CMK (cell line): Measurements from ENCODE around the gene KLRC4.
"Not testable (repeated sequence)": the region's sequence is repeated elsewhere in the genome, so short reads cannot be mapped to it uniquely, and the experiment has no call there.

Source experiments
- DNase-seq: peaks from one replicate; pipeline ENCODE4 v3.0.0-alpha.2; 2010; ENCODE audit warnings: low read depth

Gene KLRC4

GRCh38 chr12:10368206-10369171 is 41.1 kb downstream of the KLRC4 start:
- no peak for DNase-seq

- not testable (repeated sequence) for DNase-seq
Measured at GRCh38 chr12:10367714-10368113, 41.8 kb downstream of the KLRC4 start.

GRCh38 chr12:10366875-10367274 is 42.7 kb downstream of the KLRC4 start:
- DNase-seq = no peak

- DNase-seq = no peak
Measured at GRCh38 chr12:10365696-10366405, 43.7 kb downstream of the KLRC4 start.

- DNase-seq = no peak
Measured at GRCh38 chr12:10364815-10365622, 44.5 kb downstream of the KLRC4 start.

GRCh38 chr12:10363914-10364814 is 45.4 kb downstream of the KLRC4 start:
- no peak for DNase-seq

- no peak for DNase-seq
Measured at GRCh38 chr12:10363658-10363913, 46.0 kb downstream of the KLRC4 start.

- no peak for DNase-seq
Measured at GRCh38 chr12:10362828-10363657, 46.5 kb downstream of the KLRC4 start.

GRCh38 chr12:10362325-10362724 is 47.2 kb downstream of the KLRC4 start:
- DNase-seq = no peak

- no peak for DNase-seq
Measured at GRCh38 chr12:10361622-10362021, 47.9 kb downstream of the KLRC4 start.

- no peak for DNase-seq
Measured at GRCh38 chr12:10361084-10361483, 48.5 kb downstream of the KLRC4 start.

- DNase-seq = no peak
Measured at GRCh38 chr12:10358969-10359368, 50.6 kb downstream of the KLRC4 start.

GRCh38 chr12:10358131-10358530 is 51.4 kb downstream of the KLRC4 start:
- DNase-seq = no peak
